Keratinocyte (primary cell): ENCODE measurements around the gene AFMID. TPM values are rescaled to one million over a fixed set of nuclear protein-coding genes. Genes with fewer than 3 reads are reported as not detected.

Experiments
- DNase-seq: peaks from one replicate; pipeline ENCODE4 v3.0.0-alpha.2; 2011; ENCODE audit warnings: low read depth, missing footprints, low spot score
- FAIRE-seq: peaks from 2 replicates; lab custom pipeline; 2011; peaks lifted over from hg19 to GRCh38; lab: Jason Lieb, UNC
- H2AFZ ChIP-seq: 2 replicates; pipeline ENCODE4 v1.6.0; 2012; ENCODE audit warnings: low read length, control low read depth, inconsistent platforms; ENCODE audit not compliant: control insufficient read depth
- H3K27ac ChIP-seq: 2 replicates; pipeline ENCODE4 v1.5.1; 2011; ENCODE audit warnings: low read length; ENCODE audit not compliant: control insufficient read depth, insufficient read depth
- H3K27me3 ChIP-seq: 3 replicates; pipeline ENCODE4 v1.6.0; 2011; ENCODE audit warnings: low read length; ENCODE audit not compliant: control insufficient read depth, insufficient read depth; ENCODE audit errors: extremely low read depth
- H3K36me3 ChIP-seq, 2 experiments: 2 replicates in 1 of 2; 3 replicates in 1 of 2; pipeline ENCODE4 v1.5.1; 2011; ENCODE audit warnings: low read length in 2 of 2, mild to moderate bottlenecking in 1 of 2; ENCODE audit not compliant: control insufficient read depth in 2 of 2, insufficient read depth in 2 of 2; ENCODE audit errors: extremely low read depth in 1 of 2
- H3K4me1 ChIP-seq: 3 replicates; pipeline ENCODE4 v1.5.1; 2011; ENCODE audit warnings: low read length; ENCODE audit not compliant: control insufficient read depth, insufficient read depth; ENCODE audit errors: extremely low read depth
- H3K4me2 ChIP-seq: 3 replicates; pipeline ENCODE4 v1.6.0; 2011; ENCODE audit warnings: low read depth, low read length; ENCODE audit not compliant: control insufficient read depth, insufficient read depth; ENCODE audit errors: extremely low read depth
- H3K4me3 ChIP-seq, 3 experiments: fragments of 200-600 bp in 1 of 3; sonication (generic) in 1 of 3; 2 replicates in 2 of 3; 3 replicates in 1 of 3; pipeline ENCODE4 v1.5.1; 2011 to 2016; ENCODE audit warnings: low read length in 3 of 3, mild to moderate bottlenecking in 3 of 3, control low read depth in 2 of 3, inconsistent platforms in 1 of 3, low read depth in 1 of 3, mixed read lengths in 1 of 3, mixed run types in 1 of 3, moderate library complexity in 1 of 3; ENCODE audit not compliant: control insufficient read depth in 2 of 3, insufficient read depth in 2 of 3; ENCODE audit errors: extremely low read depth in 1 of 3
- H3K79me2 ChIP-seq: 2 replicates; pipeline ENCODE4 v1.6.0; 2012; ENCODE audit warnings: low read length; ENCODE audit not compliant: control insufficient read depth, insufficient read depth
- H3K9ac ChIP-seq: 3 replicates; pipeline ENCODE4 v1.6.0; 2011; ENCODE audit warnings: low read length; ENCODE audit not compliant: control insufficient read depth, insufficient read depth; ENCODE audit errors: extremely low read depth
- H3K9me1 ChIP-seq: 3 replicates; pipeline ENCODE4 v1.6.0; 2011; ENCODE audit warnings: low read length; ENCODE audit not compliant: control insufficient read depth, insufficient read depth; ENCODE audit errors: extremely low read depth
- H3K9me3 ChIP-seq: 2 replicates; pipeline ENCODE4 v1.5.1; 2012; ENCODE audit warnings: low read depth, low read length; ENCODE audit not compliant: control insufficient read depth
- H4K20me1 ChIP-seq: 3 replicates; pipeline ENCODE4 v1.6.0; 2011; ENCODE audit warnings: low read length; ENCODE audit not compliant: control insufficient read depth, insufficient read depth; ENCODE audit errors: extremely low read depth
- CTCF ChIP-seq, 3 experiments: IDR thresholded peaks in 1 of 3; conservative IDR thresholded peaks in 1 of 3; optimal IDR thresholded peaks in 1 of 3; 2 replicates in 2 of 3; 3 replicates in 1 of 3; pipeline versions ENCODE3 to v1.5.1; 2011; ENCODE audit warnings: low read length in 3 of 3, mild to moderate bottlenecking in 3 of 3, moderate library complexity in 2 of 3, control low read depth in 1 of 3, inconsistent platforms in 1 of 3; ENCODE audit not compliant: insufficient read depth in 2 of 3; ENCODE audit errors: extremely low read depth in 1 of 3
- EZH2 ChIP-seq: IDR thresholded peaks from one replicate; pipeline ENCODE4 v1.6.1; 2012; ENCODE audit warnings: inconsistent platforms, mild to moderate bottlenecking, low read length, moderate library complexity
- dilution Hi-C: fragments of 300-500 bp; cut with MboI; formaldehyde crosslinking; loops from one replicate; pipeline ENCODE4 v1.7.0; 2020; ENCODE audit warnings: low sequenced_read_pairs; ENCODE audit not compliant: extremely low pct_ligation_motif_present
- polyA plus RNA-seq, 5 experiments: library from polyadenylated mRNA; depleted of rRNA in 3 of 5; stranded (reverse) in 3 of 5; stranded (forward) in 1 of 5; unstranded in 1 of 5; fragments of >200 nt; gene quantifications; 1 replicate in 1 of 5; 2 replicates in 3 of 5; 3 replicates in 1 of 5; pipeline versions ENCODE4 v1.2.1 to v1.2.3, GENCODE V29; 2011 to 2012; ENCODE audit warnings: missing spikeins in 2 of 5, low read depth in 1 of 5, low replicate concordance in 1 of 5

AFMID gene
- polyA plus RNA-seq, 1 donor (not counting 4 experiments of a cell fraction or from before 2014, with no cell fraction given) = 21.6 TPM

DNA sequence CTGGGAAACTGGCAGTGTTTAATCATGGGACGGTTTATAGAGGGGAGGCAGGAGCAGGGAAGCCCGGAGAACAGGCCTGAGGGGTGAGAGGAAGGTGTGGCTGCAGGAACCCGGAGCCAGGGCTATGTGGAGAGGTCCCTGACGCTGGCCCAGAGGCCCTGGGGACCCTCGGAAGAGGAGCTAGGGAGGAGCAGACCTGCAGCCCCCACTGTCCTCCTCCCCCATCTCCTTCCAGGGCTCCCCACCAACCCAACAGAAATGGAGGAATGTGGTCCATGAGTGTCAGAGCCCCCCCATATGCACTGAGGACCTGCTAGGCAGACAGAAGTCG, 64.6 kb downstream of the AFMID start:
- Histone ChIP-seq H3K27ac (no peak overlapping the region), H3K36me3 (no peaks in the 10 kb centered on the region), H3K9me3 (no peaks in the 10 kb centered on the region), H3K9ac (no peak overlapping the region), H3K27me3 (peaks cover 13% of the 10 kb centered on the region), H4K20me1 (no peaks in the 10 kb centered on the region), H3K79me2 (no peaks in the 10 kb centered on the region), H3K4me2 (peak overlapping the region; percentile 82), H3K4me1 (peaks cover 9% of the 10 kb centered on the region), H3K4me3 (no peak overlapping the region), H3K9me1 (no peaks in the 10 kb centered on the region), H2AFZ (no peak overlapping the region)
- no peak for FAIRE-seq
- dilution Hi-C loops = no loop called here
- TF ChIP-seq CTCF (optimal IDR thresholded peaks at IDR 0.05 in 1 of 3, IDR thresholded peaks at IDR 0.05 in 1 of 3, conservative IDR thresholded peaks at IDR 0.05 in 1 of 3; ENCODE audit: extremely low read depth in 1 of 3, insufficient read depth in 2 of 3, low read length in 3 of 3) (no peak), EZH2 (no peak)
- DNase-seq = no peak

DNA sequence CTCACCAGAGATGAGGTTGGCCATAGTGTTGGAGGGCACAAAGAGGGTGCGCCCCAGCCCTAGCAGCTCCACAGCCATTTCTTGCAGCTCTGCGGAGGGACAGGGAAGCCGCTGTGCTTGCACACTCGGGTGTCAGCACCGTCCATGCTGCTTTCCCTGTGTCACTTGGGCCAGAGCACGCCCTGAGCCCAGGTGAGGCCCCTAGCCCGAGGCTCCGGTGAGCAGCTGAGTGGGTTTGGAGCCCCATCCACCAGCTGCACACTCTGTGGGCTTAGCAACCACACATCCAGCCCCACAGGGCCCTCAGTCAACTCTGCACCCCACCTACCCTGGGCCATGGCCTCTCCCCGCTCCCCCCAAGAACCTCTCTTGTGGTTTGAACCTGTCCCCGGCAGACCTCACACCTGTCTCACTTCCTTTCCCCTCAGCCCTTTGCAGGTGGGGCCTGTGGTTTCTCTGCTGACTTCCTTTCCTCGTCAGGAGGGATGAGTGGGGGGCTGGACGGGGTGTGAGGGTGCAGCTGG, 65.0 kb downstream of the AFMID start:
- H3K4me2 ChIP-seq = no peak overlapping the region
- peaks cover 13% of the 10 kb centered on the region for H3K27me3 ChIP-seq
- H3K27ac ChIP-seq = no peak overlapping the region
- FAIRE-seq = no peak
- H3K4me3 ChIP-seq = no peak overlapping the region
- H3K9ac ChIP-seq = no peak overlapping the region
- no peak for DNase-seq
- TF ChIP-seq CTCF (optimal IDR thresholded peaks at IDR 0.05 in 1 of 3, IDR thresholded peaks at IDR 0.05 in 1 of 3, conservative IDR thresholded peaks at IDR 0.05 in 1 of 3; ENCODE audit: extremely low read depth in 1 of 3, insufficient read depth in 2 of 3, low read length in 3 of 3) (no peak), EZH2 (no peak)
- H3K36me3 ChIP-seq = no peaks in the 10 kb centered on the region
- dilution Hi-C loops = no loop called here
- no peaks in the 10 kb centered on the region for H3K9me3 ChIP-seq
- no peaks in the 10 kb centered on the region for H3K79me2 ChIP-seq
- H3K9me1 ChIP-seq = no peaks in the 10 kb centered on the region
- peaks cover 9% of the 10 kb centered on the region for H3K4me1 ChIP-seq
- no peaks in the 10 kb centered on the region for H4K20me1 ChIP-seq
- no peak overlapping the region for H2AFZ ChIP-seq
